Measurements from ENCODE around the gene PAGE2. TPM values are rescaled to one million over a fixed set of nuclear protein-coding genes. Genes with fewer than 3 reads are reported as not detected.
"Not testable (repeated sequence)": the region's sequence is repeated elsewhere in the genome, so short reads cannot be mapped to it uniquely, and the experiment has no call there.

Gene PAGE2
- polyA plus RNA-seq, 1 donor from 2014 or later = not detected

DNA sequence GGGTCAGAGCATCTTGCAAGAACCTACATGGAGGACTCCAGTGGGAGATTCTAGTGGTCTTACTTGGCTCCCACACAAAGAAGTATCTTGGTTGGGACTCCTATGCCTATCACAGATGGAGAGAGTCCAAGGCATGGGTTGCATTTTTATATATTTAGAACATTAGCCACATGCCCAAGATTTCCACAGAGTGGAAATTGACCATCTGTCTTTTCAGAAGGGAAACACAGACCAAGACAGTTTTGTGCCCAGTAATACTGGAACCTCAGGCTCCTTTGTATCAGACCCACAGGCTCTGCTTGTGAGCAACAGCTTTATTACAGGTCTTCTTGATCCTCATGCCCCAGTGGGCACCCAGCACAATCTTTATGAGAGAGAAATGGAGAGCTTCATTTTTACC lies 43.6 kb downstream of the PAGE2 start:
- TF ChIP-seq MXI1 (conservative IDR thresholded peaks at IDR 0.05; ENCODE audit: poor library complexity, severe bottlenecking) (no peak), TAF1 (IDR thresholded peaks at IDR 0.05; ENCODE audit: low read depth) (no peak), RAD21 (conservative IDR thresholded peaks at IDR 0.05) (no peak), POLR2AphosphoS5 (IDR thresholded peaks at IDR 0.05) (no peak), EZH2 (IDR thresholded peaks at IDR 0.05; ENCODE audit: borderline replicate concordance, insufficient read depth, low read length, poor library complexity, severe bottlenecking) (no peak), EP300 (conservative IDR thresholded peaks at IDR 0.05; ENCODE audit: poor library complexity, severe bottlenecking) (no peak), SMC3 (conservative IDR thresholded peaks at IDR 0.05; ENCODE audit: poor library complexity) (no peak)
- TF ChIP-seq, protein P1, sequence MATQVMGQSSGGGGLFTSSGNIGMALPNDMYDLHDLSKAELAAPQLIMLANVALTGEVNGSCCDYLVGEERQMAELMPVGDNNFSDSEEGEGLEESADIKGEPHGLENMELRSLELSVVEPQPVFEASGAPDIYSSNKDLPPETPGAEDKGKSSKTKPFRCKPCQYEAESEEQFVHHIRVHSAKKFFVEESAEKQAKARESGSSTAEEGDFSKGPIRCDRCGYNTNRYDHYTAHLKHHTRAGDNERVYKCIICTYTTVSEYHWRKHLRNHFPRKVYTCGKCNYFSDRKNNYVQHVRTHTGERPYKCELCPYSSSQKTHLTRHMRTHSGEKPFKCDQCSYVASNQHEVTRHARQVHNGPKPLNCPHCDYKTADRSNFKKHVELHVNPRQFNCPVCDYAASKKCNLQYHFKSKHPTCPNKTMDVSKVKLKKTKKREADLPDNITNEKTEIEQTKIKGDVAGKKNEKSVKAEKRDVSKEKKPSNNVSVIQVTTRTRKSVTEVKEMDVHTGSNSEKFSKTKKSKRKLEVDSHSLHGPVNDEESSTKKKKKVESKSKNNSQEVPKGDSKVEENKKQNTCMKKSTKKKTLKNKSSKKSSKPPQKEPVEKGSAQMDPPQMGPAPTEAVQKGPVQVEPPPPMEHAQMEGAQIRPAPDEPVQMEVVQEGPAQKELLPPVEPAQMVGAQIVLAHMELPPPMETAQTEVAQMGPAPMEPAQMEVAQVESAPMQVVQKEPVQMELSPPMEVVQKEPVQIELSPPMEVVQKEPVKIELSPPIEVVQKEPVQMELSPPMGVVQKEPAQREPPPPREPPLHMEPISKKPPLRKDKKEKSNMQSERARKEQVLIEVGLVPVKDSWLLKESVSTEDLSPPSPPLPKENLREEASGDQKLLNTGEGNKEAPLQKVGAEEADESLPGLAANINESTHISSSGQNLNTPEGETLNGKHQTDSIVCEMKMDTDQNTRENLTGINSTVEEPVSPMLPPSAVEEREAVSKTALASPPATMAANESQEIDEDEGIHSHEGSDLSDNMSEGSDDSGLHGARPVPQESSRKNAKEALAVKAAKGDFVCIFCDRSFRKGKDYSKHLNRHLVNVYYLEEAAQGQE (IDR thresholded peaks at IDR 0.05; ENCODE audit: borderline replicate concordance) = no peak
- TF ChIP-seq, protein P2, sequence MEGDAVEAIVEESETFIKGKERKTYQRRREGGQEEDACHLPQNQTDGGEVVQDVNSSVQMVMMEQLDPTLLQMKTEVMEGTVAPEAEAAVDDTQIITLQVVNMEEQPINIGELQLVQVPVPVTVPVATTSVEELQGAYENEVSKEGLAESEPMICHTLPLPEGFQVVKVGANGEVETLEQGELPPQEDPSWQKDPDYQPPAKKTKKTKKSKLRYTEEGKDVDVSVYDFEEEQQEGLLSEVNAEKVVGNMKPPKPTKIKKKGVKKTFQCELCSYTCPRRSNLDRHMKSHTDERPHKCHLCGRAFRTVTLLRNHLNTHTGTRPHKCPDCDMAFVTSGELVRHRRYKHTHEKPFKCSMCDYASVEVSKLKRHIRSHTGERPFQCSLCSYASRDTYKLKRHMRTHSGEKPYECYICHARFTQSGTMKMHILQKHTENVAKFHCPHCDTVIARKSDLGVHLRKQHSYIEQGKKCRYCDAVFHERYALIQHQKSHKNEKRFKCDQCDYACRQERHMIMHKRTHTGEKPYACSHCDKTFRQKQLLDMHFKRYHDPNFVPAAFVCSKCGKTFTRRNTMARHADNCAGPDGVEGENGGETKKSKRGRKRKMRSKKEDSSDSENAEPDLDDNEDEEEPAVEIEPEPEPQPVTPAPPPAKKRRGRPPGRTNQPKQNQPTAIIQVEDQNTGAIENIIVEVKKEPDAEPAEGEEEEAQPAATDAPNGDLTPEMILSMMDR (IDR thresholded peaks at IDR 0.05; ENCODE audit: poor library complexity, severe bottlenecking) = no peak
- H3K9me2 ChIP-seq (ENCODE audit: insufficient read depth, low read length) = no peaks in the 10 kb centered on the region
- no peak overlapping the region for H2AFZ ChIP-seq (ENCODE audit: low read depth, low read length)
- no peaks in the 10 kb centered on the region for H3K79me2 ChIP-seq (replicated peaks; ENCODE audit: insufficient read depth, low read length)
- no peak overlapping the region for H3K27ac ChIP-seq (ENCODE audit: low read length)
- H3K27me3 ChIP-seq (ENCODE audit: insufficient read depth, low read depth, low read length) = no peaks in the 10 kb centered on the region
- H4K20me1 ChIP-seq (ENCODE audit: insufficient read depth) = no peaks in the 10 kb centered on the region
- no peak overlapping the region for H3K4me2 ChIP-seq (ENCODE audit: low read length)
- no peaks in the 10 kb centered on the region for H3K9me3 ChIP-seq (ENCODE audit: low read length)
- no peaks in the 10 kb centered on the region for H3K36me3 ChIP-seq (ENCODE audit: insufficient read depth, low read length)
- no peaks in the 10 kb centered on the region for H3F3A ChIP-seq (ENCODE audit: insufficient read depth, low read length, poor library complexity, severe bottlenecking)
- no peak overlapping the region for H3K9ac ChIP-seq (ENCODE audit: low read length)
- no peak overlapping the region for H3K4me3 ChIP-seq (ENCODE audit: low read length)

DNA sequence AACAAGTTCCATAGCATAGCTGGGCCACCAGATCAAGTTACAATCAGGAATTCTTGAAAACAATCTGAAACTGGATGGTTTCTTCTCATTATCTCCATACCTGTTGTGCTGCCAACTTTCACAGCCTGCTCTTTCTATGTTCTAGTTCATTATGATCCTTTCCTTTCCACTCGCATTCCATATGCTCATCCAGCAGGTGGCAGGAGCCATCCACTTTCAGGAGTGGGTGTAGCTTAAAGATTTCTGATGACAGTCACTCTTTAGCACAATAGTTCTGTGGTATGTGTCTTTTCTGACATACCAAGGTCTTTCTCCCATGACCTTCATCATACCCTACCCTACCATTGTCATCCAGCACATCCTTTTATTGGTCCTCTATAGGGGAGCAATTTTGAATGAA lies 46.4 kb downstream of the PAGE2 start:
- Histone ChIP-seq H3K27me3 (ENCODE audit: insufficient read depth, low read depth, low read length) (no peaks in the 10 kb centered on the region), H3K4me2 (ENCODE audit: low read length) (no peak overlapping the region), H4K20me1 (ENCODE audit: insufficient read depth) (no peaks in the 10 kb centered on the region), H3K79me2 (replicated peaks; ENCODE audit: insufficient read depth, low read length) (no peaks in the 10 kb centered on the region), H3K9me3 (ENCODE audit: low read length) (no peaks in the 10 kb centered on the region), H3K9me2 (ENCODE audit: insufficient read depth, low read length) (no peaks in the 10 kb centered on the region), H2AFZ (ENCODE audit: low read depth, low read length) (no peak overlapping the region), H3K9ac (ENCODE audit: low read length) (no peak overlapping the region), H3K36me3 (ENCODE audit: insufficient read depth, low read length) (no peaks in the 10 kb centered on the region), H3F3A (ENCODE audit: insufficient read depth, low read length, poor library complexity, severe bottlenecking) (no peaks in the 10 kb centered on the region), H3K4me3 (ENCODE audit: low read length) (no peak overlapping the region), H3K27ac (ENCODE audit: low read length) (no peak overlapping the region)
- TF ChIP-seq SMC3 (conservative IDR thresholded peaks at IDR 0.05; ENCODE audit: poor library complexity) = peak; percentile 80
- no peak for TF ChIP-seq MXI1 (conservative IDR thresholded peaks at IDR 0.05; ENCODE audit: poor library complexity, severe bottlenecking)
- TF ChIP-seq RAD21 (conservative IDR thresholded peaks at IDR 0.05) = peak; percentile 79
- TF ChIP-seq, protein P2 (IDR thresholded peaks at IDR 0.05; ENCODE audit: poor library complexity, severe bottlenecking) = peak; percentile 70
- no peak for TF ChIP-seq TAF1 (IDR thresholded peaks at IDR 0.05; ENCODE audit: low read depth)
- no peak for TF ChIP-seq EZH2 (IDR thresholded peaks at IDR 0.05; ENCODE audit: borderline replicate concordance, insufficient read depth, low read length, poor library complexity, severe bottlenecking)

DNA sequence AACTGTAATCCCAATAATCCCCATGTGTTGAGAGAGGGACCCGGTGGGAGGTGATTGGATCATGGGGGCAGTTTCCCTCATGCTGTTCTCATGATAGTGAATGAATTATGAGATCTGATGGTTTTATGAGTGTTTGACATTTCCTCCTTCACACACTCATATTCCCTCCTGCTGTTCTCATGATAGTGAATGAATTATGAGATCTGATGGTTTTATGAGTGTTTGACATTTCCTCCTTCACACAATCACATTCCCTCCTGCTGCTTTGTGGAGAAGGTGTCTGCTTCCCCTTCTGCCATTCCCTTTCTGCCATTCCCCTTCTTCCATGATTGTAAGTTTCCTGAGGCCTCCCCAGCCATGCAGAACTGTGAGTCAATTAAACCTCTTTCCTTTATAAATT lies 52.0 kb downstream of the PAGE2 start:
- H3K4me3 ChIP-seq (ENCODE audit: low read length); H3K27ac ChIP-seq (ENCODE audit: low read length); H3F3A ChIP-seq (ENCODE audit: insufficient read depth, low read length, poor library complexity, severe bottlenecking); H3K79me2 ChIP-seq (replicated peaks; ENCODE audit: insufficient read depth, low read length); H3K27me3 ChIP-seq (ENCODE audit: insufficient read depth, low read depth, low read length); H4K20me1 ChIP-seq (ENCODE audit: insufficient read depth); H3K9me3 ChIP-seq (ENCODE audit: low read length); H2AFZ ChIP-seq (ENCODE audit: low read depth, low read length); H3K9me2 ChIP-seq (ENCODE audit: insufficient read depth, low read length); H3K4me2 ChIP-seq (ENCODE audit: low read length); H3K36me3 ChIP-seq (ENCODE audit: insufficient read depth, low read length); H3K9ac ChIP-seq (ENCODE audit: low read length): not testable (repeated sequence)

Data from neural cell (in vitro differentiated cells).